ENCODE data around the gene TP53BP2. TPM values are rescaled to one million over a fixed set of nuclear protein-coding genes. Genes with fewer than 3 reads are reported as not detected.

The TP53BP2 gene
- total RNA-seq, 1 experiment from 2014 or later: 32.0 TPM

GRCh38 chr1:223731133-223731770, 114.5 kb downstream of the TP53BP2 start:
- H3F3A ChIP-seq (ENCODE audit: low read length, unreplicated experiment): peaks cover 7% of the 10 kb centered on the region
- peaks cover 56% of the 10 kb centered on the region for H3K36me3 ChIP-seq (ENCODE audit: low read depth, low read length)
- peaks cover 100% of the 10 kb centered on the region for H3K79me2 ChIP-seq (ENCODE audit: low read length)
- intact Hi-C loops (cut with micrococcal nuclease): no loop called here
- ATAC-seq (peak; percentile 38), DNase-seq (peak; percentile 77)
- H4K20me1 ChIP-seq (ENCODE audit: low read length): peaks cover 27% of the 10 kb centered on the region
- ChIA-PET POLR2A (ENCODE audit: unreplicated experiment) (interaction anchor here (0.6 to 0.7 kb wide), 4 partner anchors 11 to 33 kb away, joined by 3 to 4 read pairs (median 4); no protein-coding TSS in a partner anchor), CTCF (interaction anchor here (1.2 kb wide), 1 partner anchor 18 kb away, joined by 3 read pairs; no protein-coding TSS in a partner anchor)
- H3K9me3 ChIP-seq (ENCODE audit: low read length): no peaks in the 10 kb centered on the region
- H3K4me1 ChIP-seq (ENCODE audit: insufficient read depth, low read length): peaks cover 82% of the 10 kb centered on the region
- H3K9me2 ChIP-seq (replicated peaks; ENCODE audit: low read length): no peaks in the 10 kb centered on the region
- peak overlapping the region; percentile 61 for H3K9ac ChIP-seq (ENCODE audit: low read length)
- BruUV-seq (replicated peaks): no TSS peak
- H3K4me2 ChIP-seq (ENCODE audit: low read length): peak overlapping the region; percentile 70
- no peak for TF ChIP-seq EZH2 (IDR thresholded peaks at IDR 0.05; ENCODE audit: low read length, unreplicated experiment)
- no peak for TF ChIP-seq EZH2phosphoT487 (IDR thresholded peaks at IDR 0.05; ENCODE audit: borderline replicate concordance, low read length)
- TF ChIP-seq CTCF (conservative IDR thresholded peaks at IDR 0.05; ENCODE audit: low read depth, low read length): no peak
- peak overlapping the region; percentile 26; the same call in 1 of the 2 replicates for H3K4me3 ChIP-seq (ENCODE audit: low read length)
- peak overlapping the region; percentile 88 for H3K27ac ChIP-seq (ENCODE audit: low read length)
- H2AFZ ChIP-seq (ENCODE audit: low read length): no peak overlapping the region
- H3K27me3 ChIP-seq (ENCODE audit: low read length): no peaks in the 10 kb centered on the region

- Histone ChIP-seq H3K4me1 (ENCODE audit: insufficient read depth, low read length) (peaks cover 89% of the 10 kb centered on the region), H3K36me3 (ENCODE audit: low read depth, low read length) (peaks cover 53% of the 10 kb centered on the region), H4K20me1 (ENCODE audit: low read length) (peaks cover 23% of the 10 kb centered on the region), H3K9ac (ENCODE audit: low read length) (peak overlapping the region; percentile 26), H3K4me3 (ENCODE audit: low read length) (peak overlapping the region; percentile 26; the same call in 1 of the 2 replicates), H3K27me3 (ENCODE audit: low read length) (no peaks in the 10 kb centered on the region), H3K9me3 (ENCODE audit: low read length) (no peaks in the 10 kb centered on the region), H3K4me2 (ENCODE audit: low read length) (peak overlapping the region; percentile 70), H3F3A (ENCODE audit: low read length, unreplicated experiment) (peaks cover 11% of the 10 kb centered on the region), H3K27ac (ENCODE audit: low read length) (peak overlapping the region; percentile 88), H3K79me2 (ENCODE audit: low read length) (peaks cover 100% of the 10 kb centered on the region), H2AFZ (ENCODE audit: low read length) (no peak overlapping the region), H3K9me2 (replicated peaks; ENCODE audit: low read length) (no peaks in the 10 kb centered on the region)
- peak; percentile 61 for DNase-seq
- CTCF ChIA-PET: interaction anchor here (1.2 kb wide), 1 partner anchor 19 kb away, joined by 3 read pairs; no protein-coding TSS in a partner anchor
- intact Hi-C loops (cut with micrococcal nuclease): no loop called here
- no peak for TF ChIP-seq CTCF (conservative IDR thresholded peaks at IDR 0.05; ENCODE audit: low read depth, low read length)
- no peak for TF ChIP-seq EZH2 (IDR thresholded peaks at IDR 0.05; ENCODE audit: low read length, unreplicated experiment)
- no peak for TF ChIP-seq EZH2phosphoT487 (IDR thresholded peaks at IDR 0.05; ENCODE audit: borderline replicate concordance, low read length)
- ATAC-seq: no peak
- POLR2A ChIA-PET (ENCODE audit: unreplicated experiment): interaction anchor here (0.6 to 0.7 kb wide), 2 partner anchors 11 to 33 kb away, joined by 4 read pairs; no protein-coding TSS in a partner anchor
- no TSS peak for BruUV-seq (replicated peaks)
Measured at GRCh38 chr1:223730479-223731132, 115.1 kb downstream of the TP53BP2 start.

Measured in PC-3 (cell line).